ENCODE results near the gene TSC2.

- TF ChIP-seq EZH2 (IDR thresholded peaks at IDR 0.05; ENCODE audit: insufficient read depth, poor library complexity, severe bottlenecking): no peak
- no peak for TF ChIP-seq EZH2phosphoT487 (IDR thresholded peaks at IDR 0.05; ENCODE audit: insufficient read depth, low read depth)
Observed at GRCh38 chr16:2062801-2063200, 15.0 kb downstream of the TSC2 start.
